ENCODE measurements around the gene FAM184B. TPM values are rescaled to one million over a fixed set of nuclear protein-coding genes. Genes with fewer than 3 reads are reported as not detected.

The FAM184B gene
- total and polyA plus RNA-seq, 11 donors = 0.04 to 0.08 TPM; not detected in 9

DNA sequence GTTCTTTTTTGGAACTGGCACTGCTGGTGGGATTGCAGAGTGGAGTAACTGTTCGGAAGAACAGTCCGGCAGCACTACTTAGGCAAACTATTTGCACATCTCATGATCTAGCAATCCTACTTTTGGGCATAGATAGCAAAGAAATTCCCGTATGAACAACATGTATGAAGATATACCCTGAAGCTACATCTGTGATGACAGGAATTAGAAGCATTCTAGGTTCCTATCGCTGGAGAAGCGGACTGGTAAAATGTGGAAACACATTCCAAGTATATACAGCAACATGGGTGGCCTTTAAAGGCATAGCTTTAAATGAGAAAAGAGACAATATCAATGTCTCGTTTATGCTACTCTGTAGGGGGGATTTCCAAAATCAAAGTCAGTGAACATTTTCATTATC is 26.0 kb upstream of the FAM184B start:
- no peak for ATAC-seq
- WGBS, 4 donors = 31 to 45% (median 33%) methylated on average over 6 of the region's 6 CpGs

GRCh38 chr4:17805580-17806155 is 24.2 kb upstream of the FAM184B start:
- peaks cover 5 to 42% (median 33%) of the 10 kb centered on the region in 12 donors for H3K4me1 ChIP-seq
- 80 to 90% (median 87%) methylated on average over 3 of the region's 3 CpGs for WGBS, 4 donors
- TF ChIP-seq CTCF (IDR thresholded peaks at IDR 0.05) = no peak
- TF ChIP-seq POLR2A (IDR thresholded peaks at IDR 0.05) = no peak
- H3K9me3 ChIP-seq = no peaks in the 10 kb centered on the region
- H3K36me3 ChIP-seq = peaks cover 0 to 49% (median 37%) of the 10 kb centered on the region in 9 donors
- no peaks in the 10 kb centered on the region for H3K27me3 ChIP-seq
- DNase-seq (no peak), ATAC-seq (no peak)
- no peak overlapping the region for H3K4me3 ChIP-seq
- intact Hi-C loops (cut with DNase I) = loop anchor here in 8 of 10 donors (2.0 to 10.0 kb wide), 9 partner anchors 171 to 261 kb away; partner anchors contain the start of genes LAP3 (in 2 of the 8), LCORL (in 1 of the 8) and MED28 (in 1 of the 8)
- no peak overlapping the region for H3K27ac ChIP-seq

More for the DNA sequence above, 26.0 kb upstream of the FAM184B start:
- Histone ChIP-seq H3K4me3 (peak overlapping the region in 8 of 12 donors; percentile 14 to 85 (median 32)), H3K9me3 (no peaks in the 10 kb centered on the region), H3K27me3 (no peaks in the 10 kb centered on the region), H3K4me1 (peaks cover 5 to 50% (median 39%) of the 10 kb centered on the region in 12 donors), H3K27ac (peak overlapping the region in 2 of 12 donors; percentile 4 to 7), H3K36me3 (peaks cover 0 to 33% (median 24%) of the 10 kb centered on the region in 9 donors)
- intact Hi-C loops (cut with DNase I) = loop anchor here in 8 of 10 donors (2.0 to 10.0 kb wide), 9 partner anchors 173 to 263 kb away; partner anchors contain the start of genes LAP3 (in 2 of the 8), LCORL (in 1 of the 8) and MED28 (in 1 of the 8)
- no peak for TF ChIP-seq POLR2A (IDR thresholded peaks at IDR 0.05)
- TF ChIP-seq CTCF (IDR thresholded peaks at IDR 0.05) = no peak
- no peak for DNase-seq

DNA sequence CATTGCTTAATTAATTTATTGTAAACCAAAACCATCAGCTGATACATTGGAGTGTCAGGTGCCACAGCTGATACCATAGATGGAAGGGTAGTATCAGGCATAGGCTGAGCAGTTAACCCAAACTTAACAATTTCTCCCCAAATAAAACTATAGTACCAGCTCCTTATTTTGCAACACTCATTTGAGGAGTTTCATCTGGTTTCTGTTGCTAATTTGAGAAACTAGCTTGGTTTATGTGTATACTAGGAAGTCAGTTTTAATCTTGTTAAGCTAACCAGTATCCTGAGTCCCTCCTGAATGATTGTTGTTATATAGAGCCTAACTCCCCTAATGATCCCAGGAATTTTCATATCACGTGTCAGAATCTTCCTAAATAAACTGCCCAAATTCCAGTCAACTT is 16.4 kb upstream of the FAM184B start:
- Histone ChIP-seq H3K4me3 (no peak overlapping the region), H3K4me1 (peaks cover 0 to 10% (median 0%) of the 10 kb centered on the region in 12 donors), H3K27me3 (no peaks in the 10 kb centered on the region), H3K36me3 (peaks cover 0 to 61% (median 39%) of the 10 kb centered on the region in 9 donors), H3K9me3 (no peaks in the 10 kb centered on the region), H3K27ac (no peak overlapping the region)
- TF ChIP-seq POLR2A (IDR thresholded peaks at IDR 0.05) (no peak), CTCF (IDR thresholded peaks at IDR 0.05) (no peak)
- WGBS, 4 donors = 89 to 100% (median 99%) methylated on average over 1 of the region's 1 CpG
- no peak for ATAC-seq
- intact Hi-C loops (cut with DNase I) = no loop called here
- DNase-seq = no peak

DNA sequence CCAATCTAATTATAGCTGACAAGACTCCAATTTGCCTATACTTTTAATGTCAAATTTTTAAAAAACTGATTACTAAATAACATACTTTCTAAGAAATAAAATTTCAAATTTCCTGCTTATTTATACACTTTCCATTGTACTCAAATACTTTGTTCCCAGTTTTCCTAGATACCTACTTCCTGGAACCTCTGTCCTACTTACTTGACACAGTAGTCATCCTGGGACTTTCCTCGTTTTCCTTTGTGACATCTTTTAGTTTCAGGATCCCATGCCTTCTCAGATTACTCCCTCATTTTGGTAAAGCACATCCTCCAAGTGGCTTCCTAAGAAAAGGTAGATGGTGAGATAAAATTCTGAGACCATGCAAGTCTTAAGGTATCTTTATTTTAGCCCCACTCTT is 13.3 kb upstream of the FAM184B start:
- no peak for ATAC-seq
- Histone ChIP-seq H3K36me3 (peaks cover 0 to 37% (median 12%) of the 10 kb centered on the region in 9 donors), H3K27ac (no peak overlapping the region), H3K4me3 (no peak overlapping the region), H3K4me1 (peaks cover 0 to 6% (median 0%) of the 10 kb centered on the region in 12 donors), H3K27me3 (no peaks in the 10 kb centered on the region), H3K9me3 (peaks cover 0 to 5% (median 0%) of the 10 kb centered on the region in 12 donors)
- TF ChIP-seq CTCF (IDR thresholded peaks at IDR 0.05) (no peak), POLR2A (IDR thresholded peaks at IDR 0.05) (no peak)
- no peak for DNase-seq
- intact Hi-C loops (cut with DNase I) = no loop called here
- WGBS, 4 donors = 51 to 68% (median 62%) methylated on average over 1 of the region's 1 CpG

All from heart left ventricle (tissue), 16 donors.